ENCODE data around the gene BLOC1S5. TPM values are rescaled to one million over a fixed set of nuclear protein-coding genes. Genes with fewer than 3 reads are reported as not detected.

The BLOC1S5 gene
- total RNA-seq, 1 donor from 2014 or later, result 10.7 TPM

- no peaks in the 10 kb centered on the region for H3K27me3 ChIP-seq
- H3K27ac ChIP-seq, result no peak overlapping the region
- intact Hi-C loops (cut with DNase I), result no loop called here
- no peaks in the 10 kb centered on the region for H3K36me3 ChIP-seq
- H3K9me3 ChIP-seq, result no peaks in the 10 kb centered on the region
- no peak for TF ChIP-seq CTCF (IDR thresholded peaks at IDR 0.05)
- DNase-seq, result no peak
- no peak overlapping the region for H3K4me3 ChIP-seq
- H3K4me1 ChIP-seq, result no peaks in the 10 kb centered on the region
- no peak for ATAC-seq
Measured at GRCh38 chr6:8005136-8005535, 59.1 kb downstream of the BLOC1S5 start.

DNA sequence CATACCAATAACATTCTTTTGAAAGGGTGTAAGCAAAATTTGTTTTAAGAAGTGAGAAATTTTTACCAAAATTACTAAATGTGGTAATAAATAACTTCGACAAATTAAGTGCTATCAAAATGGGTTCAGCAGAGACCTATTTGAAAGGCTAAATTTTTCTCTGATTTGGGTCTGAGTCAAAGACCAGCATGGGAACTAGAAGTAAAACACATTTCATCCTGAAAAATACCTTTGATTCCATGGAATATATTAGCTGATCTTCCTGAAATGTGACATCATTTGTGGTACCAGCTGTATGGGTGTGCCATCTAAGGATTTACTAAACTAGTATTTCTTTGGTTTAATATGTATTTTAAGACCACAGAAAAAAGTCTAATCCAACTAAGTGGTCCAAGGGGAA, 63.6 kb downstream of the BLOC1S5 start:
- H3K4me1 ChIP-seq, result no peaks in the 10 kb centered on the region
- no peak overlapping the region for H3K4me3 ChIP-seq
- no peak overlapping the region for H3K27ac ChIP-seq
- H3K36me3 ChIP-seq, result no peaks in the 10 kb centered on the region
- DNase-seq (no peak), ATAC-seq (no peak)
- intact Hi-C loops (cut with DNase I), result no loop called here
- no peaks in the 10 kb centered on the region for H3K9me3 ChIP-seq
- no peak for TF ChIP-seq CTCF (IDR thresholded peaks at IDR 0.05)
- H3K27me3 ChIP-seq, result no peaks in the 10 kb centered on the region

GRCh38 chr6:8000188-8000596, 64.0 kb downstream of the BLOC1S5 start:
- ATAC-seq (no peak), DNase-seq (no peak)
- no peak overlapping the region for H3K27ac ChIP-seq
- H3K27me3 ChIP-seq, result no peaks in the 10 kb centered on the region
- H3K4me3 ChIP-seq, result no peak overlapping the region
- no peaks in the 10 kb centered on the region for H3K36me3 ChIP-seq
- no peaks in the 10 kb centered on the region for H3K9me3 ChIP-seq
- TF ChIP-seq CTCF (IDR thresholded peaks at IDR 0.05), result no peak
- no peaks in the 10 kb centered on the region for H3K4me1 ChIP-seq
- intact Hi-C loops (cut with DNase I), result no loop called here

DNA sequence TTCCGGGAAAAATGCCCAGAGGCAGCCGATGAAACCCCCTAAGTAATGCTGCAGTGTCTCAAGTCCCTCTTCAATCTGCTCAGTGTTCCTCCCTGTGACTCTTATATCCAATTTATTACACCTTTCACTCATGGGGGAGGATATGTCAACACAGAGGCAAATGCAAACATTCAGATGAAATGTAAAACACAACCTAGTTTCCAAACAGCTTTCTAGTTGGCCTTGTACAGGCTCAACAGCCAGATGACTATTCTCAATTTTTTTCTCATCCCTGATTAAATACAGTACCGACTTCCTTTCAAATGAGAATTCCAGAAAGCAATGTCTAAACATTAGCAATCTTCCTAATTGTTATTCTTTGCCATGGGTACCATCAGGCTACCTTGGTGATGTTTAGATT, 65.0 kb downstream of the BLOC1S5 start:
- H3K4me3 ChIP-seq, result no peak overlapping the region
- no peaks in the 10 kb centered on the region for H3K27me3 ChIP-seq
- DNase-seq (no peak), ATAC-seq (no peak)
- H3K27ac ChIP-seq, result no peak overlapping the region
- H3K36me3 ChIP-seq, result no peaks in the 10 kb centered on the region
- no peaks in the 10 kb centered on the region for H3K9me3 ChIP-seq
- no peaks in the 10 kb centered on the region for H3K4me1 ChIP-seq
- intact Hi-C loops (cut with DNase I), result no loop called here
- TF ChIP-seq CTCF (IDR thresholded peaks at IDR 0.05), result no peak

- H3K4me3 ChIP-seq, result no peak overlapping the region
- H3K4me1 ChIP-seq, result no peaks in the 10 kb centered on the region
- ATAC-seq (no peak), DNase-seq (no peak)
- H3K27me3 ChIP-seq, result no peaks in the 10 kb centered on the region
- H3K9me3 ChIP-seq, result no peaks in the 10 kb centered on the region
- H3K36me3 ChIP-seq, result no peaks in the 10 kb centered on the region
- H3K27ac ChIP-seq, result no peak overlapping the region
- no peak for TF ChIP-seq CTCF (IDR thresholded peaks at IDR 0.05)
- intact Hi-C loops (cut with DNase I), result no loop called here
Measured at GRCh38 chr6:7998103-7998725, 66.0 kb downstream of the BLOC1S5 start.

- no peak for TF ChIP-seq CTCF (IDR thresholded peaks at IDR 0.05)
- ATAC-seq (no peak), DNase-seq (no peak)
- Histone ChIP-seq H3K27ac (no peak overlapping the region), H3K4me3 (no peak overlapping the region), H3K27me3 (no peaks in the 10 kb centered on the region), H3K4me1 (peaks cover 4% of the 10 kb centered on the region), H3K9me3 (no peaks in the 10 kb centered on the region), H3K36me3 (no peaks in the 10 kb centered on the region)
- intact Hi-C loops (cut with DNase I), result no loop called here
Measured at GRCh38 chr6:7997286-7997685, 66.9 kb downstream of the BLOC1S5 start.

Data from upper lobe of right lung (tissue), 1 donor.